Endothelial cell of umbilical vein (primary cell): Measurements from ENCODE around the gene L3MBTL4. TPM values are rescaled to one million over a fixed set of nuclear protein-coding genes. Genes with fewer than 3 reads are reported as not detected.

Experiments
- BruUV-seq: library from RNA; stranded (reverse); fragments of 400-500 nt; replicated peaks from 2 replicates; lab custom pipeline; 2021; lab: Mats Ljungman, UMichigan
- CTCF ChIA-PET: fragments of 300-600, 350-600 bp; sonication (Branson Sonifier 250); formaldehyde crosslinking; loops from one replicate; lab custom pipeline; 2021; ENCODE audit warnings: antibody characterized with exemption, inconsistent platforms; lab: Charles Lee
- POLR2A ChIA-PET: fragments of 300-600, 350-600 bp; sonication (Branson Sonifier 250); formaldehyde crosslinking; loops from one replicate; lab custom pipeline; 2021; ENCODE audit warnings: antibody characterized with exemption, inconsistent platforms; lab: Charles Lee
- DNase-seq: peaks from one replicate; pipeline ENCODE4 v3.0.0-alpha.2; 2011; ENCODE audit warnings: low read depth, low spot score
- FAIRE-seq: peaks from 2 replicates; lab custom pipeline; 2011; peaks lifted over from hg19 to GRCh38; lab: Jason Lieb, UNC
- H2AFZ ChIP-seq: 2 replicates; pipeline ENCODE4 v1.6.0; 2012; ENCODE audit warnings: low read depth, low read length, control low read depth, inconsistent platforms
- H3K27ac ChIP-seq: 2 replicates; pipeline ENCODE4 v1.5.1; 2011; ENCODE audit warnings: low read depth, mild to moderate bottlenecking, control low read depth, low read length, moderate library complexity; ENCODE audit not compliant: insufficient read depth
- H3K27me3 ChIP-seq, 2 experiments: 2 replicates each; pipeline versions ENCODE4 v1.6.0 to v1.6.1; 2011; ENCODE audit warnings: low read length in 2 of 2, mixed read lengths in 1 of 2; ENCODE audit not compliant: control insufficient read depth in 2 of 2, insufficient read depth in 2 of 2
- H3K36me3 ChIP-seq, 2 experiments: 2 replicates in 1 of 2; 3 replicates in 1 of 2; pipeline ENCODE4 v1.5.1; 2011; ENCODE audit warnings: low read length in 2 of 2, mild to moderate bottlenecking in 1 of 2, moderate library complexity in 1 of 2; ENCODE audit not compliant: control insufficient read depth in 2 of 2, insufficient read depth in 2 of 2; ENCODE audit errors: extremely low read depth in 1 of 2
- H3K4me1 ChIP-seq: 3 replicates; pipeline ENCODE4 v1.5.1; 2011; ENCODE audit warnings: mild to moderate bottlenecking, low read length; ENCODE audit not compliant: control insufficient read depth, insufficient read depth; ENCODE audit errors: extremely low read depth
- H3K4me2 ChIP-seq: 2 replicates; pipeline ENCODE4 v1.6.1; 2011; ENCODE audit warnings: low read length, control low read depth, mixed read lengths; ENCODE audit not compliant: insufficient read depth
- H3K4me3 ChIP-seq, 3 experiments: fragments of 200-600 bp in 1 of 3; sonication (generic), shearing (Covaris generic) in 1 of 3; replicated peaks in 1 of 3; 2 replicates each; pipeline ENCODE4 v1.5.1; 2011 to 2016; ENCODE audit warnings: control low read depth in 3 of 3, low read length in 3 of 3, mild to moderate bottlenecking in 2 of 3, inconsistent platforms in 1 of 3, low read depth in 1 of 3, moderate library complexity in 1 of 3; ENCODE audit not compliant: insufficient read depth in 1 of 3
- H3K79me2 ChIP-seq: 2 replicates; pipeline ENCODE4 v1.6.0; 2012; ENCODE audit warnings: low read length, inconsistent platforms; ENCODE audit not compliant: control insufficient read depth, insufficient read depth
- H3K9ac ChIP-seq: replicated peaks from 2 replicates; pipeline ENCODE3; 2011; ENCODE audit warnings: low read length, control low read depth; ENCODE audit not compliant: insufficient read depth; ENCODE audit errors: extremely low read depth
- H3K9me1 ChIP-seq: replicated peaks from 3 replicates; pipeline ENCODE4 v1.6.0; 2011; ENCODE audit warnings: mild to moderate bottlenecking, low read length; ENCODE audit not compliant: control insufficient read depth, insufficient read depth; ENCODE audit errors: extremely low read depth
- H3K9me3 ChIP-seq: replicated peaks from 2 replicates; pipeline ENCODE4 v1.5.1; 2012; ENCODE audit warnings: low read length, inconsistent platforms; ENCODE audit not compliant: control insufficient read depth, insufficient read depth
- H4K20me1 ChIP-seq: replicated peaks from 2 replicates; pipeline ENCODE3; 2011; ENCODE audit warnings: mild to moderate bottlenecking, low read length; ENCODE audit not compliant: control insufficient read depth, insufficient read depth; ENCODE audit errors: extremely low read depth
- CTCF ChIP-seq, 2 donors: IDR thresholded peaks; 1 replicate in 1 of 2; 2 replicates in 1 of 2; pipeline ENCODE4 v1.5.1; 2011; ENCODE audit warnings: low read length in 2 of 2, mild to moderate bottlenecking in 2 of 2, moderate library complexity in 2 of 2, control low read depth in 1 of 2, inconsistent platforms in 1 of 2, low read depth in 1 of 2; ENCODE audit not compliant: insufficient read depth in 1 of 2; ENCODE audit errors: extremely low read depth in 1 of 2
- EZH2 ChIP-seq: IDR thresholded peaks from 2 replicates; pipeline ENCODE4 v1.6.1; 2012; ENCODE audit warnings: borderline replicate concordance, low read depth, mild to moderate bottlenecking, moderate library complexity, low read length, inconsistent platforms; ENCODE audit not compliant: severe bottlenecking
- FOS ChIP-seq: IDR thresholded peaks from 2 replicates; pipeline ENCODE4 v1.6.1; 2011; ENCODE audit warnings: mild to moderate bottlenecking, low read length, moderate library complexity, borderline replicate concordance; ENCODE audit not compliant: insufficient read depth
- GATA2 ChIP-seq: IDR thresholded peaks from 2 replicates; pipeline ENCODE4 v1.7.0; 2011; ENCODE audit warnings: low read depth, mild to moderate bottlenecking, moderate library complexity, mixed read lengths, low read length; ENCODE audit not compliant: insufficient read length, insufficient read depth
- JUN ChIP-seq: IDR thresholded peaks from 2 replicates; pipeline ENCODE4 v1.6.1; 2011; ENCODE audit warnings: borderline replicate concordance, low read depth; ENCODE audit not compliant: insufficient read length, insufficient read depth
- MAX ChIP-seq: IDR thresholded peaks from 2 replicates; pipeline ENCODE4 v1.6.1; 2011; ENCODE audit not compliant: insufficient read depth, insufficient read length
- MYC ChIP-seq: IDR thresholded peaks from one replicate; pipeline ENCODE4 v1.6.1; 2011; ENCODE audit warnings: mild to moderate bottlenecking, low read depth, low read length
- POLR2A ChIP-seq: IDR thresholded peaks from 2 replicates; pipeline ENCODE4 v1.6.1; 2012; ENCODE audit warnings: low read depth, mild to moderate bottlenecking, control low read depth, low read length
- POLR2AphosphoS5 ChIP-seq: IDR thresholded peaks from 2 replicates; pipeline ENCODE4 v1.6.1; 2012; ENCODE audit warnings: low read depth, mild to moderate bottlenecking, control low read depth, low read length, moderate library complexity; ENCODE audit not compliant: insufficient read depth
- dilution Hi-C: fragments of 300-500 bp; cut with MboI; formaldehyde crosslinking; loops from one replicate; pipeline ENCODE4 v1.15.0; 2019; ENCODE audit warnings: low sequenced_read_pairs; ENCODE audit not compliant: extremely low pct_ligation_motif_present
- intact Hi-C: fragments of 100-400 bp; cut with micrococcal nuclease; formaldehyde crosslinking; loops from one replicate; pipeline ENCODE4 v1.10.0; 2022
- polyA plus RNA-seq, 4 experiments: library from polyadenylated mRNA; depleted of rRNA in 3 of 4; stranded (reverse) in 3 of 4; unstranded in 1 of 4; fragments of >200 nt; gene quantifications; 2 replicates each; pipeline versions ENCODE4 v1.2.1 to v1.2.3, GENCODE V29; 2011 to 2012; ENCODE audit warnings: missing spikeins in 1 of 4
- total RNA-seq: library from RNA; stranded (reverse); gene quantifications from 2 replicates; pipeline ENCODE4 v1.2.3, GENCODE V29; 2021

Gene L3MBTL4
- total and polyA plus RNA-seq, 2 donors (not counting 3 experiments of a cell fraction or from before 2014, with no cell fraction given) = 0.80 TPM; not detected in 1

- BruUV-seq = no TSS peak
- H4K20me1 ChIP-seq = no peaks in the 10 kb centered on the region
- H3K9ac ChIP-seq = no peak overlapping the region
- no peak overlapping the region for H3K4me3 ChIP-seq
- no peaks in the 10 kb centered on the region for H3K27me3 ChIP-seq
- CTCF ChIA-PET = no interaction called here
- H3K79me2 ChIP-seq = no peaks in the 10 kb centered on the region
- no peaks in the 10 kb centered on the region for H3K9me3 ChIP-seq
- DNase-seq = no peak
- H3K9me1 ChIP-seq = no peaks in the 10 kb centered on the region
- H3K36me3 ChIP-seq = no peaks in the 10 kb centered on the region
- POLR2A ChIA-PET = no interaction called here
- no peak overlapping the region for H3K27ac ChIP-seq
- FAIRE-seq = no peak
- no peak overlapping the region for H2AFZ ChIP-seq
- H3K4me2 ChIP-seq = no peak overlapping the region
- TF ChIP-seq FOS (no peak), POLR2AphosphoS5 (no peak), CTCF (IDR thresholded peaks at IDR 0.05; ENCODE audit: extremely low read depth in 1 of 2, insufficient read depth in 1 of 2, low read depth in 1 of 2, low read length in 2 of 2) (no peak), EZH2 (no peak), JUN (no peak), GATA2 (no peak), MAX (no peak), MYC (no peak), POLR2A (no peak)
- dilution Hi-C loops = no loop called here
- intact Hi-C loops = no loop called here
- H3K4me1 ChIP-seq = no peaks in the 10 kb centered on the region
These were observed 445.2 kb downstream of the L3MBTL4 start for GRCh38 chr18:5969355-5969988.
